Measurements from ENCODE around the gene TAL1.
A peak's percentile ranks its signal among the peaks of the same experiment; 100 is the strongest.
"Not testable (repeated sequence)": the region's sequence is repeated elsewhere in the genome, so short reads cannot be mapped to it uniquely, and the experiment has no call there.

TAL1 gene

DNA sequence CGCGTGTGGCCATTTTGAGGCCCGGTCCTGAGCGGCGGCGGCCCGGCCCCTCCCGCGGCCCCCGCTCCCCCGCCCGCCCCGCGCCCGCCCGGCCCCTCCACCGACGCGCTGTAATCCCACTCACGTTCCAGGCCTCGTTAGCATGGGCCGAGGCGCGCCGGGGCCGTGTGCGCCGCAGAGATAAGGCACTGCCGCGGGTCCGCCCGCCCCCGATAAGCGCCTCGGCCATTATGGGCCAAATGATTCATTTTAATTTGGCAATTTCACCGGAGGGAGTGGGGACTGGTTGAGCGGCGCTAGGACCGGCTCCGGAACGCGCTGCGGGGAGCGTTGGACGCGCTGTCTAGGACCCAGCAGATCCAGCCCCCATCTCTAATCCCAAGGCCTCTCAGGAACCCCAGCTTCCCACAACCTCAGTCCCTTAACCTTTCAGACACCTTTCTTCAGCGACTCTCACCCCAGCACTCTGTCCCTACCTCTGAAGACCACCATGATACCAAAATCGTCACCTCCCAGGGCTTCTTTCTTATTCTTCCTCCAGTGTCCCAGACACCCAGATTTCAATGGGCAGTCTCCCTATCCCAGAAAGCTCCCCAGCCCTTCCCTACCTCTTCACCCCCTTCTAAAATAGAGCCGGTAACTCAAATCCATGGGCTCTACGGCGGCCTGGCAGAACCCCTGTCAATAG, at the start of gene TAL1:
Gene TAL1, minus strand, starts transcription at position 39 of the 688 bp plus-strand sequence. CDS start 6,337 bp downstream, outside the sequence.
- DNase-seq (ENCODE audit: low spot score): no peak

DNA sequence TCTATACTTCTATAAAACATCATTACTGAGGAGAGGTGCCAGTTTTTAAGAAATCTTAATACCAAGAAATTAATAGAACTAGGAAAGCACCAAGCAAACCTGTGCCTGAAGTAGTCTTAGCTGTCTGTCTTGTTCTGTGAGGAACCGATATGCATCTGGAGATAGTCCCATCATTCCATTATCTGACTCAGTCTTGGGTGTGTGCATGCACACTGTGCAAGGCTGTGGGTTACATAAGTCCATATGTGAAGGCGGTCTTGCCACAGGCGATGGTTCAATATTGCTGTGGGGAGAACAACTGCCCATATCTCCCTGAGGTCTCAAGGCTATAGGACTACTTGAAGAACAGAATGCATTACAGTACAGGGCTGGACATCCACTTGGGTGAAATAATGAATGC, 48.1 kb upstream of the TAL1 start:
- no peak for DNase-seq (ENCODE audit: low spot score)

DNA sequence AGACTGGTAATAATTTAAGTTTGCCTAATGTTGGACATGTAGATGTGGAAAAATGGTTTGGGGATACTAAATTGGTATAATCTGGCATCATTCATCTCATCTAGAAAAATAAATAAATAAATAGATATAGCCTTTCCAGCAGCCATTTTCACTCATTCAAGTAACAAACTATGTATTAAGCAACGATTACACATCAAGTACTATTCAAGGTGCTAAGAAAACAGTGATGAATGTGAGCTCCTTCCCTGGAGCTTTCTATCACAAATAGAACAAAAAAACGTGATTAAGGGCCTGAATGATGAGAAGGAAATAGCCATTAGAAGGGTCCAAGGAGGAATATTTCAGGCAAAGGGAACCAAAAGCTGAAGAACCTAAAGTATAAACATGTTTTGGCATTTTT, 44.8 kb upstream of the TAL1 start:
- no peak for DNase-seq (ENCODE audit: low spot score)

DNA sequence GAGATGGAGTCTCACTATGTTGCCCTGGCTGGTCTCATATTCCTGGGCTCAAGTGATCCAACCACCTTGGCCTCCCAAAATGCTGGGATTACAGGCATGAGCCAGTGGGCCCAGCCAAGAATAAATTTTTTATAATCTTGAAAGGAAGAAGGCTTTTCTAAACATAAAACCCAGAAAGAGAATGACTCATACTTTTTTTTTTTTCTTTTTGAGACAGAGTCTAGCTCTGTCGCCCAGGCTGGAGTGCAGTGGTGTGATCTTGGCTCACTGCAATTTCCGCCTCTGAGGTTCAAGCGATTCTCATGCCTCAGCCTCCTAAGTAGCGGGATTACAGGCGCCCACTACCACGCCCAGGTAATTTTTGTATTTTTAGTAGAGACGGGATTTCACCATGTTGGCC, 43.8 kb upstream of the TAL1 start:
- DNase-seq (ENCODE audit: low spot score): not testable (repeated sequence)

DNA sequence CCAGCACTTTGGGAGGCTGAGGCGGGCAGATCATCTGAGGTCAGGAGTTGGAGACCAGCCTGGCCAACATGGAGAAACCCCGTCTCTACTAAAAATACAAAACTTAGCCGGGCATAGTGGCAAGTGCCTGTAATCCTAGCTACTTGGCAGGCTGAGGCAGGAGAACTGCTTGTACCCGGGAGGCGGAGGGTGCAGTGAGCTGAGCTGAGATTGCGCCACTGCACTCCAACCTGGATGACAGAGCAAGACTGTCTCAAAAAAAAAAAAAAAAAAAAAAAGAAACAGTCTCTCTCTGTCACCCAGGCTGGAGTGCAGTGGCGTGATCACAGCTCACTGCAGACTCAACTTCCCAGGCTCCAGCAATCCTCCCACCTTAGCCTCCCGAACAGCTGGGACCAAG, 33.5 kb upstream of the TAL1 start:
- not testable (repeated sequence) for DNase-seq (ENCODE audit: low spot score)

DNA sequence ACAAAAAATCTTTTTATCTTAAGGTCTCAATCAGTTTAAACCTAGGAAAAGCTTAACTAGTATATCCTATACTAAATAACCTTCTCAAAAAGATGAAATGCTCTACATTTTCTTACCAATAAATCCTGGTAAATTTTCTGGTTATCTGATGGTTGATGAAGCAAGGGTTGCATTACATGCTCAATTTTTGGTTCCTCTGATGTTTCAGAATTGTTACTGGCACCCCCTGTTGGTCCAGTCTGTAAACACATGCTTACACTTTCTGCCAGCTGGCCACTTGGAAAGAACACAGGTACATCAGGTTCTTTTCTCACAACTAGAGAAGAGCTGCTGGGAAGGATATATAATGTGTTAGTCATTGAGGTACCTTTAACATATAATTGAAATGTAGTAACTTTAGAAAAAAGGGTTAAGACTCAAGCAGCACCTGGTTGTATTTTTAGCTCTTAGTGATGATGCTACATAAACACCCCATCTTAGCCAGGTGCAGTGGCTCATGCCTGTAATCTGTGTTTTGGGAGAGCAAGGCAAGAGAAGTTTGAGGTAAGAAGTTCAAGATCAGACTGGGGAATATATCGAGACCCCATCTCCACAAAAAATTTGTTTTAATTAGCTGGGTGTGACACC, 30.9 kb upstream of the TAL1 start:
- DNase-seq (ENCODE audit: low spot score): peak; percentile 51

- no peak for DNase-seq (ENCODE audit: low spot score)
Measured at GRCh38 chr1:47257224-47257623, 25.2 kb upstream of the TAL1 start.

DNA sequence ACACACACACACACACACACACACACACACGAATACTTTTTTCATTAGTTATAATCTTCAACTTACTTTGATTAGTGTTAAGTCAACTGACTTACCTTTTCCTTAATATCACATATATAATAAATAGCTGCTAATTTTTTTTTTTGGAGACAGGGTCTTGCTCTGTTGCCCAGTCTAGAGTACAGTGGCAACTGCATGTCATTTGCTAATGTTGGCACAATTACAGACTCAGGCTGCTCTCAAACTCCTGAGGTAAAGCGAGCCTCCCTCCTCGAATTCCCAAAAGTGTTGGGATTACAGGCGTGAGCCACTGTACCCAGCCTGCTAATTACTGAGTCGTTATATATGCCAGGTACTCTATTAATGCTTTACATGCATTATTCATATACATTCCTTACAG, 20.8 kb upstream of the TAL1 start:
- DNase-seq (ENCODE audit: low spot score): no peak

GRCh38 chr1:47252369-47252768, 20.3 kb upstream of the TAL1 start:
- DNase-seq (ENCODE audit: low spot score): no peak

- no peak for DNase-seq (ENCODE audit: low spot score)
Measured at GRCh38 chr1:47249755-47250154, 17.7 kb upstream of the TAL1 start.

DNA sequence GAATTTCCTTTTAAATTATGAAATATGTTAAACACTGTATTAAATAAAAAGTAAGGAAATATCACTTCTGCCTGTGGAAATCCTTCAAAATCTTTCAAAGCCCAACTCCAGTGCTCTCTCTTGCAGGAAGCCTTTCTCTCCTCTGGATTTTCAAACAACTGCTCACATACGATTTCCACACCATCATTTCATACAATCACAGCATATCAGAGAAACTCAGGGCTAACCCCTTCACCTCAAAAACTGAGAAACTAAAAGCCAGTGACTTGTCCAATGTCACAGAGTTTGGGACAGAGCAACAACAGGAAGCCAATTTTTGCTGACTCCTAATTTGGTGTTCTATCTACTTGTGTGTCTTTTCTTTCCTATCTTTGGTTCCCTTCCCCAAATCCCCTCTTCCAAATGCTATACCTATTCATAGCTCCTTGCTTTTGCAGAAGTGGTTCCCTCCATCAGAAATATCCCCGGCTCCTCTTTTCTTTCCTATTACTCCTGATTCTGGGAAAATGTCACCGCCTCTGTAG, 12.4 kb upstream of the TAL1 start:
- no peak for DNase-seq (ENCODE audit: low spot score)

GRCh38 chr1:47243910-47244309, 11.9 kb upstream of the TAL1 start:
- DNase-seq (ENCODE audit: low spot score): no peak

DNA sequence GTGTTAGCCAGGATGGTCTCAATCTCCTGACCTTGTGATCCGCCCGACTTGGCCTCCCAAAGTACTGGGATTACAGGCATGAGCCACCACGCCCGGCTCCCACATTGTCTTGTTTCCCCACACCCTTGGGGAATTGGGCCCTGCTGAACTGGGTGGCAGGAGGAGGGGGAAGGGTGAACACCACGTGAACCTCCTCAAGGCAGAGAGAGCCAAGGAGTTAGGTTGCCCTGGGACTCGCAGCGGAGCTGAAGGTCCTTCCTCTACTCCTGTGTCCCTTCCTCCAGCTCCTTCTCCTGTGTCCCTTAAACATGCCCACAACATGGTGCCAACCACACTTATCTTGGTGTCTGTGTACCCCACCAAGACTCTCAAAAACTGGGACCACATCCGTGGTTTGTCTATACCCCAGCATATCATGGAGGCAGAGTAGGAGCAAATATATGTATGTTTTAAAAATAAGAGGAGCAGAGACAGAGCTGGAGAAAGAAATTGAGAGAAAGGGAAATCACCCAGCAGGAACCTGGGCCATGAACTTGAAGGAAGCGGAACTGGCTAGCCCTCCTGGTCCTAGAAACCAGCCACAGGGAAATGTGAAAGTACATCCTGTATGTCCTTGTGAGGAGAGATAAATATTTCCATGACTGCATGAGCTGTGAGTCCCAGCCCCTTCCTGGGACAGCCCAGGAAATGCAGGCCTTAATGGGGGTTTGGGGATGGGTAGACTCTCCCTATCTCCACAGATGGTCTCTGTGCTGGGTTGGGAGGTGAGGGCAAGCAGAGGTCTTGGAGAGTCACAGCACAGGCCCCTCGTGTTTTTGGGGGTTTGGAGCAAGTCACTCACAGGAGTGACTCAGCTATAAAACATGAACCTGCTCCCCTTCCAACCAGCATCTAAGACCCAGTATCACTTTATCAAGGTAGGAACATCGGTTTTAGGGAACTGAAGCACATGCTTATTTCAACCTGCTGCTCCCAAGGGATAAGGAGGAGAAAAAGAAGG, 9.4 kb upstream of the TAL1 start:
- no peak for DNase-seq (ENCODE audit: low spot score)

DNA sequence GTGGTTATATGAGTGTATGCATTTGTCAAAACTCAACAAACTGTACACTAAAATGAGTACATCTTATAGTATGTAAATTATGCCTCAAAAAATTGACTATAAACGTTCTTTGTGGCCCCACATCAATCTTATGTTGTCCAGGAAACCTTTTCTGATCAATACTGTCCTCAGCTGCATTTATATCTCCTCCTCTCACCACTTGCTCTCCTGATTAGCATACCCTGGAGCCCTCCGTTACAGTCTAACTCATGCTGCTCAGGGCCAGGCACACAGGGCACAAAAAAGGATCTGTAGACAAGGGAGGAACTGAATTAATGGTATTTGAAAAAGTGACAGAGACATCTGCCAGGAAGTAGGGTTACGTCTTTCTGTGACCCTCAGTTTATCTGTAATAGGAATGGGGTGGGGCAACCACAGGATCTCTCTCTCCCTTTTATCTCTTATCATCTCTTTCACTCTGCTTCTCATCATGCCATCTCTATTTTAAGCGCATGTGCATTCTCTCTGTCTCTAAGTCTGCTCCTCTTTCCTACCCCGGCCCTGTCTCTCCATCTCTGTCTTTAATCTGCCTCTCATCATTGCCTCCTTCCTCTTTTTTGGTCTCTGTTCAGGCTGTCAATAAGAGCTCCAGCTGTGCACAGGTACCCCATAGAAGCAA, 7.0 kb upstream of the TAL1 start:
- no peak for DNase-seq (ENCODE audit: low spot score)

GRCh38 chr1:47235806-47236205, 3.8 kb upstream of the TAL1 start:
- no peak for DNase-seq (ENCODE audit: low spot score)

DNA sequence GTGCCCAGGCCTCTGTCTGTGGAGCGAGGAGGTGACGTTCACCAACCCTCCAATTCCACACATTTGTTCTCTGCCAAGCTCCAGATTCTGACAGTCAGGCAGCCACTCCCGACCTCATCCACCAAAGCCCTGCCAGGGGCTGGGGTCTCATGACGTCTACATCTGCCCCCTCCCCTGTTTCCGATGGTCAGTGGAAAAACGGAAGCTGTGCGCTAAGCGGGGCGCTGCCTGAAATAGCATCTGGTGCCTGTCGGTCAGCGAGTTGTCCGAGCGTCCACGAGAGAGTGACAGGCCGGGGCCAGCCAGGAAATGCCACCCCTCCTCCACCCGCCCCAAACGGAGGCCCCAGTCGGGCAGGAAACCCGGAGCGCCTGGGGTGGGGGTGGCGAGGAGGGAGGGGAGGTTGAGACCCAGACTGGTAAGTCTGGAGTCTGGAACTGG, 3.2 kb upstream of the TAL1 start:
- peak; percentile 68 for DNase-seq (ENCODE audit: low spot score)

- no peak for DNase-seq (ENCODE audit: low spot score)
Measured at GRCh38 chr1:47233186-47233585, 1.2 kb upstream of the TAL1 start.

DNA sequence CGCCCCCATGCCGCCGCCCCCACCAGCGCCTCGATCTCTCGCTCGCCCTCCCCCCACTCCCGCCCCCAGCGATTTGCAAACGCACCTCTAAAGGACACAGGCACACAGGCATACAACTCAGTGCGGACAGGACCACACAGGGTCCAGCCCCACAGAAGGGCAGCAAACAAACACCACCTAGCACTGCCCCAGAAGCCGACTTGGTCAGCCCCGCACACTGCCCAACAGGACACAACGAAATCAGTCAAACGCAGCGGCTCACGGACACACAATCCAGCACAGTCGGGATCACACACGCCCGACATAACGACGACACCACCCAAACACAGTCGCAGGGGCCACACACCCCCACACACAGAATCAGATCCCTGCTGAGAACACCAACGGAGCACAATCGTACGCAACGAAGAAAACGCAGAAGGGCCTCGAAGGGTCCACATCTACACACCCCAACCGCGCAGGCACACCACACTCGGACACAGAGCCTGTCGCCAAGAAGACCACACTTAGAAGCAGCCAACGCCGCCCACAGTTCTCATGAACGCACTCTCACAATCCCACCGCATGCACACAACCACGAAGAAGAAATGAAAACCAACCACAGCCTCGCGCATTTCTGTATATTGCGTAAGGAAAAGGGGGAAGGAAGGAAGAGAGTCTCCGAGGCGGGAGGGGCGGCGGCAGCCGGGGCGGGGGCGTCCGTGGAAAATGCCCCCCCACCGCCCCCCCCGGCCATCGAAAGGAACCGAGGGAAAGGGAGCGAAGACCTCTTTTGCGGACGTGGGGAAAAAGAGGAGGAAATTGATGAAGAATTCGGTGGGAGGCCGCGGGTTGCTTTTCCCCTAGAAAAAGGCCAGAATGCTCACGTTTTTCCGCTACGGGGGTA, 481 bp downstream of the TAL1 start:
- peak; percentile 77 for DNase-seq (ENCODE audit: low spot score)

GRCh38 chr1:47230692-47231300, 1.2 kb downstream of the TAL1 start:
- no peak for DNase-seq (ENCODE audit: low spot score)

Data from pons (tissue), 1 donor.